Calu3 (cell line): ENCODE measurements around the gene STX3. TPM values are rescaled to one million over a fixed set of nuclear protein-coding genes. Genes with fewer than 3 reads are reported as not detected.

Source experiments
- BruUV-seq: library from RNA; stranded (reverse); fragments of 400-500 nt; replicated peaks from 2 replicates; lab custom pipeline; 2021; lab: Mats Ljungman, UMichigan
- CTCF ChIA-PET: fragments of 300-600 bp; sonication (Branson Sonifier 250); formaldehyde crosslinking; loops from one replicate; lab custom pipeline; 2022; ENCODE audit warnings: antibody characterized with exemption; lab: Charles Lee
- DNase-seq: peaks from one replicate; pipeline ENCODE4 v3.0.0; 2022
- H3K27ac Mint-ChIP-seq: one replicate; pipeline ENCODE4 v1.8.0; 2022; ENCODE audit warnings: mixed read lengths; ENCODE audit not compliant: unreplicated experiment
- H3K27me3 Mint-ChIP-seq: one replicate; pipeline ENCODE4 v1.8.0; 2022; ENCODE audit warnings: mixed read lengths; ENCODE audit not compliant: unreplicated experiment
- H3K36me3 Mint-ChIP-seq: one replicate; pipeline ENCODE4 v1.8.0; 2022; ENCODE audit warnings: mild to moderate bottlenecking, moderate library complexity, mixed read lengths; ENCODE audit not compliant: insufficient read depth, unreplicated experiment
- H3K4me1 Mint-ChIP-seq: one replicate; pipeline ENCODE4 v1.8.0; 2022; ENCODE audit warnings: mild to moderate bottlenecking, low read depth, mixed read lengths; ENCODE audit not compliant: unreplicated experiment
- H3K4me3 Mint-ChIP-seq: one replicate; pipeline ENCODE4 v1.8.0; 2022; ENCODE audit warnings: mild to moderate bottlenecking, low read depth, moderate library complexity, mixed read lengths; ENCODE audit not compliant: unreplicated experiment
- H3K9me3 Mint-ChIP-seq: one replicate; pipeline ENCODE4 v1.8.0; 2022; ENCODE audit warnings: low read depth, mixed read lengths; ENCODE audit not compliant: unreplicated experiment
- CTCF ChIP-seq: fragments of 200-600 bp; IDR thresholded peaks from one replicate; pipeline ENCODE4 v1.8.0; 2022; ENCODE audit warnings: antibody characterized with exemption; ENCODE audit not compliant: unreplicated experiment
- intact Hi-C: fragments of 100-400 bp; cut with micrococcal nuclease; formaldehyde crosslinking; loops from one replicate; pipeline ENCODE4 v1.10.0; 2022; ENCODE audit not compliant: unreplicated experiment
- total RNA-seq: library from RNA; stranded (reverse); gene quantifications from 2 replicates; pipeline ENCODE4 v1.2.3, GENCODE V29; 2022

STX3 gene
- total RNA-seq, 1 experiment from 2014 or later, result 50.1 TPM

- intact Hi-C loops, result loop anchor here (1.0 to 5.0 kb wide), 2 partner anchors 48 to 155 kb away; no protein-coding TSS in a partner anchor
- Mint-ChIP-seq H3K9me3 (no peaks in the 10 kb centered on the region), H3K27me3 (no peaks in the 10 kb centered on the region), H3K4me3 (no peak overlapping the region), H3K27ac (no peak overlapping the region), H3K4me1 (peaks cover 16% of the 10 kb centered on the region), H3K36me3 (peaks cover 43% of the 10 kb centered on the region)
- DNase-seq, result peak; percentile 60
- no TSS peak for BruUV-seq
- peak; percentile 51 for TF ChIP-seq CTCF
- CTCF ChIA-PET, result interaction anchor here (0.6 to 1.8 kb wide), 3 partner anchors 26 to 113 kb away, joined by 3 to 14 read pairs (median 5); partner anchors contain the start of gene STX3
Observed at GRCh38 chr11:59802639-59803176, 47.5 kb downstream of the STX3 start.

- no TSS peak for BruUV-seq
Observed at GRCh38 chr11:59804061-59804460, 48.9 kb downstream of the STX3 start.

GRCh38 chr11:59807047-59807610 lies 52.0 kb downstream of the STX3 start:
- CTCF ChIA-PET, result no interaction called here

More at GRCh38 chr11:59804061-59804460, 48.9 kb downstream of the STX3 start:
- intact Hi-C loops, result loop anchor here (5.0 kb wide), 1 partner anchor 157 kb away; no protein-coding TSS in a partner anchor
- peak overlapping the region; percentile 25 for H3K27ac Mint-ChIP-seq
- no peak for DNase-seq
- peaks cover 16% of the 10 kb centered on the region for H3K4me1 Mint-ChIP-seq
- H3K36me3 Mint-ChIP-seq, result peaks cover 39% of the 10 kb centered on the region
- no peak for TF ChIP-seq CTCF
- no peak overlapping the region for H3K4me3 Mint-ChIP-seq
- H3K9me3 Mint-ChIP-seq, result no peaks in the 10 kb centered on the region
- CTCF ChIA-PET, result interaction anchor here (0.5 kb wide), 1 partner anchor 82 kb away, joined by 3 read pairs; no protein-coding TSS in a partner anchor
- H3K27me3 Mint-ChIP-seq, result no peaks in the 10 kb centered on the region

More at GRCh38 chr11:59807047-59807610, 52.0 kb downstream of the STX3 start:
- H3K9me3 Mint-ChIP-seq, result no peaks in the 10 kb centered on the region
- no peak for DNase-seq
- intact Hi-C loops, result no loop called here
- H3K4me1 Mint-ChIP-seq, result peaks cover 21% of the 10 kb centered on the region
- peaks cover 61% of the 10 kb centered on the region for H3K36me3 Mint-ChIP-seq
- H3K27ac Mint-ChIP-seq, result no peak overlapping the region
- H3K27me3 Mint-ChIP-seq, result no peaks in the 10 kb centered on the region
- TF ChIP-seq CTCF, result no peak
- H3K4me3 Mint-ChIP-seq, result no peak overlapping the region
- no TSS peak for BruUV-seq
